Inferior parietal cortex (tissue), 1 donor: ENCODE data around the gene GSTM5.
"Not testable (repeated sequence)": the region's sequence is repeated elsewhere in the genome, so short reads cannot be mapped to it uniquely, and the experiment has no call there.

Source experiments
- DNase-seq: peaks from one replicate; pipeline ENCODE4 v3.0.0-alpha.2; 2016; ENCODE audit errors: extremely low spot score

GSTM5 gene

DNA sequence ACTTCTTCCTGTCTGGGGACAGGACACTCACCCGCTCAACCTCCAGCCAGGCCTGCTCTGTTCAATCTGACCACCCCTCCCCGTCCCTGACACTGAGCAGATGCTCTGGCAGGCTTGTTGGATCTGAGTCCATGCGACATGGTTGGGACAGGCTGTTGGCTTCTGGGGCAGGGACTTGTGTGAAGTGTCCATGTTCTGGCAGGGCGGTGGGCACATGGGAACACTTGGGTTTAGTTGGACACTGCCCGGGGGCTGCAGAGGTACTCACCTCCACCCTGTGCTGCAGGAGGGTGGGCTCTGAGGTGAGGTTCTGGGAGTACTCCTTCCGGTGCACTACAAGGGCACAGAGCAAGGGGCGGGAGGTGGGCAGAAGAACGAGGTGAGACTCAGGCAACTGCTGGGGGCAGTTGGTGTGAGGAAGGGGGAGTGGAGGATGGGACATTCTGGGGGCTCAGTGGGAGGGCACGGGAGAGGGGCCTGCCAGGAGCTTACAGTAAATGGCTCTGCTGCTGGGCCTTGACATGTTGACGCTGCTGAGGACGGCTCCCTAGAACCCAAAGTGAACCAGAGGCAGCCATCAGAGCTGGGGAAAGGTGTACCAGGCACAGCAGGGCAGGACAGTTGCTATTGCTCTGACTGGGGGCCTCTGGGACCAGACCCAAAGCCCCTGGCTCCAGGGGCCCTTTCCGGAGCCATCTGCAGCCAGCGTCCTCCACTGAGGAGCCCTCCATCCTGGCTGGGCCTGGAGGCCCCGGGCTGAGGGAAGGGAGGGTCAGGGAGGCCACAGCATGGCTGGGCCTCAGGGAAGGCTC, 49.4 kb downstream of the GSTM5 start:
- no peak for DNase-seq

DNA sequence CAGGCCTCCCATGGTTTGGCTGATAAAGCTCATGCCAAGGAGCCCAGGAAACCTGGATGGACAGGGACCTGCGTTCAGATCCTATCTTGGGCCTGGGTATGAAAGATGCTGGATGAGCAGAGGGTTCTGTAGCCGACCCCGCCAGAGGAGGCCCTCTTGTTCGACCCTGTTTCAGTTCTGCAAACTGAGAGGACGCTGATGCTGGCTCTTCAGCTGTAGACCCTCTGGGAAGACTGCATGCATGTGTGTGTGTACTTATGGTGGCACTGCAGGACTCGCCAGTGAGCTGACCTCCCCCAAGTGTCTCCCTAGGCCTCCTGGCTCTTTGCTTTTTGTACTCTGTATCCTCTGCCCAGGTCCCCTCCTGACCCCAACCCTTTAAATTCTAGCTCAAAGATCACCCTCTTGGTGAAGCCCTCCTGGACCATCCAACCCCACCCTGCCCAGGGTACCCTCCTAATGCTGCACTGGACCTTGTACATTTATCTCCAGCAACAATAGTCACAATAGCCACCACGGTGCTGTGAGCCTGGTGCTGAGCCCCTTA, 50.1 kb downstream of the GSTM5 start:
- DNase-seq, result no peak

DNA sequence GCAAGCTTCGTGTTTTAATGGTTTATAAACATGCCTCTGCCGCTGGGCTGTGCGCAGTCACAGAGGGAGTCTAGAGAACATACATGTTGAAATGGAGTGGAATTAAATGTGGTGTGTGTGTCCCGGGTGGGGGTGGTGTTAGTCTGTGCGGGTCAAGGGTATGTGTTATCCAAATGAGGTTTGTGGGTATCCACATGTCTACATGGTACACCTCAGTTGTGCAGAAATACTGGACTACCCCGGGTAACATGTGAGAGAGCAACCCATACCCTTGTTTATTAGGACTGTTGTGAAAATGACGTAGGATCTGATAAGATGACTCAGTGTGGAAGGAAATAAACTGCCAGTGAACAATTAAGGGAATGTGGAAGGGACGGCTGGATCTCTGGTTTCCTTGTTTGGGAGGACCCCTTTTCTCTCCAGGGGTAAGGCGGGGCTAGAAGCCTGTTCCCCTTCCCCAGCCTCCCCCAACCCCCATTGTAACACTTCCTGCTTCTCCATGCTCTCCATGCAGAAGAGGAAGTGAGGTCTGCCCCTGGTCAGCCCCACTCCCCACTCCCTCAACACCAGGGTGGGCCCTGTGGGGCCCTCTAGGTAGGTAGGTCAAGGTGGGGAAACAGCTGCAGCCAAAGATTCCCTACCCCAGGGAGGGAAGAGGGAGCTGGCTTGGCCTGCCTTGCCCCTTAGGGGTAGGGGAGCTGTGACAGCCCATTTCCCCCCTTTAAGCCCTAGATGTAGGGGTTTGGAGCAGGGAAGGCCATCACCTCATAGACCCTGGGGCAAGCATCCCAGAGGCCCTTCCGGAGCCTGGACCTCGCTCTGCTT, 51.0 kb downstream of the GSTM5 start:
- no peak for DNase-seq

DNA sequence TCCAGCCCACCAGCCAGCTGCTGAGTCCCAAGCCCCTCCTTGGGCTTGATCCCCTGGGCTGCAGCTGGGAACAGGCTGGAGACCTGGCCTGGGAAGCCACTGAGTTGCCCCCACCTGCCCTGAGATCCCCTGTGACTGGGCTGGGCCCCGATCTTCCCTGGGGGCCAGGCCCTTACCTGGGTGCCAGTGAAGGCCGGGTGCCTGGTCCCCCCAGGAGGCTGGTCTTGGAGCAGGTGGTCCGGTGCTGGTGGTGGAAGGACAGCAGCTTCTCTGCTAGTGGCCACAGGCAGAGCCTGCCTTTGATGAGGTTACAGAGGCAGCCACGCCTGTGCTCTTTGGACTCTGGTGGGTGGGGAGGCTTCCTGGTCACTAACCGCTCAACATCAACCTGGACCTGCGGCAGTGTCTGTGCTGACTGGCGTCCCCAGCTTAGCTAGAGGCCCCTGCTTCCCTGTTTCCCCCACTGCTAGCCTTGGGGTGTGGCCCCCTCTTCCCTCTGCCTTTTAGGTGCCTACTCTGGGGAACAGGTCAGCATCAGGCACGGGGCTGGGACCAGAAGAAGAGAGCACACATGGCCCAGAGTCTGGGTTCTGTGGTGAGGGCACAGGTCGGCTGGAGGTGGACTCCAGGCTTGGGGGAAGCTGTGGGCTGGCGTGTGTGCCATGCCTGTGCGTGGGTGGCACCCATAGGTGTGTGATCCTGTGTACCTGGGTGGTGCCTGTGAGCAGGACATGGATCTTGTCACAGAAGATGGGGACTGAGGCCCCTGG, 51.8 kb downstream of the GSTM5 start, which contains the start of gene EPS8L3:
TSS of gene EPS8L3 (minus strand) at position 278 of the 770 bp plus-strand sequence. CDS start 2,174 bp downstream, outside the sequence.
- no peak for DNase-seq

DNA sequence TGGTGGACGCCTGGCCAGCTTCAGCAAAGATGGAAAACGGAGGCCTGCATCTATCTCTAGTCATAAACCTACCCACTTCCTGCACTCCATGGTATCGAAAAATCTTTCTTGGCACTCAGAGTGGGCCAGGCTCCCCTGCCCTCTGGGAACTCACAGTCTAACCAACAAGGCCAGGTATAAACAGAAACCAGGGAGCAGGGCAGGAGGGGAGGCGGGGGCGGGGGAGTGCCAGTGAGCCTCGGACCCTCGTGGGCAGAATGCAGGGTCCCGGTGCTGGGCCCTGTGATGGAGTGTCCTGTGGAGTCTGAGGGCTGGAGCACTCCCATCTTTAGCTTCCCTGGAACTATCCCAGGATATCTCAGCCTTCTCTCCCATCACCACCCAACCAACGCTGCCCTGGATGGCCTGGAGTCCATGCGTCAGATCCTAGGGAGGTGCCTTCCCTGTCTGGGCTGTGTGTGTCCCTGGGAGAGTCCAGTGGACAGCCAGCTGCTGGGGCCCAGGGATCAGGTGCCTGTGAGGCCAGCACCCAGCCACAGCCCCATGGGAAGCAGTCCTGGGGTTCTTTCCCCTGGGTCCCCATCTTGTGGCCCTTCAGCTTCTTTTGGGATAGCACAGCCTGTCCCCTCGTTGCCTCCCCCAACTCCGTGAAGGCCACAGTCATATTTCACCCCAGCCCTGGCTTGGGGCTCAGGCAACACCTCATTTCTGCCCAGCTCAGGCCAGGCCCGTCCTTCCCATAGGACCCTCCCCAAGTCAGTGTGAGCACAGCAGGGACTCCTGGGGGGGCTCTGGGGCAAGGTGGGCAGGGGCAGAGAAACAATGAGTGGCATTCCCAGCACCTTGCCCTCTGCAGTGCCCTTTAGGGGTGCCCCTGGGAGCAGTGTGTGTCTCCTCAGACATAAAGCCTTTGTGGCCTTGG, 52.8 kb downstream of the GSTM5 start:
- DNase-seq, result no peak

DNA sequence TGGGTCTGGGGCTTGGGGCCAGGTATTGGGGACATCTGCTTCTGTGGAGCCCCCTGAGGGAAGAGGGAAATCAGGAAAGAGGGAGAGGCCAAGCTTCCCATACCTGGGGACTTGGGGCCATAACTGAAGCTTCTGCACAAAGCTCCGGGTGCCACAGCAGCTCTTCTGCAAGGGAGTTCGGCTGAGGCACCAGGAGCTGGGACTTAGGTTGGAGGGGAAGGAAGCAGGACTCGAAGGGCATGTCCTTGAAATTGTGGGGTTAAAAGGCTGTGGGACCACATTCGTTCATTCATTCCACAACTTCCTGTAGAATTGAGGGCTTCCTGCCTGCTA, 53.4 kb downstream of the GSTM5 start:
- DNase-seq, result no peak

DNA sequence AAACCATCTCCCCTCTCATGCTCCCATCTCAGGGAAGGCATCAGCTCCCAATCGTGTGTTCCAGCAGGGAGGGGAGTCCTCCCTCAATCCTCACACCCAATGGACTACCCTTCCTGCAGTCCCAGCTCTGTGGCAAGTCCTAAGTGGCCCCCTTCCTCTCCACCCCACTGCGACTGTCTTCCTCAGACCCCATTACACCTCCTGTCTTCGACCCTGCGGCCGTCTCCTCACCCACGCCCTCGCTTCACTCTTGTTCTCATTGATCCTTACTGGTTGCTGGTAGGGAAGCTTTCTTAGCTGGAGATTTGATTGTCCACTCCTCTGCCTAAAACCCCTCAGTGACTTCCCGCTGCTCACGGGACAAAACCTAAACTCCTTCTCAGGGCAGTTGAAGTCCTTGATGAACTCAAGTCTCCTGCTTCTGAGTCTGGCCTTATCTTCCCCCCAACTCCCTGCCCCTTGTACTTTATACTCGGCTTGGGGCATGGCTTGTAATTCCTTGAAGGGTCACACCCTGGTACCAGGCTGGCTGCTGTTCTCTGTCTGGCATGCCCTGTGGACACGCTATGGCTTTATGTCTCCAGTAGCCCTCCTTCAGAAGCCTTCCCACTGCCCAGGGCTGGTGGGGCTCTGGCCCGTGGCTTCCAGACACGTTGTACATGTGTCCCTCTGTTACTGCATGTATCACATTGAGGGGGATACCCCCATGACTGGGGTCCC, 54.0 kb downstream of the GSTM5 start:
- no peak for DNase-seq

DNA sequence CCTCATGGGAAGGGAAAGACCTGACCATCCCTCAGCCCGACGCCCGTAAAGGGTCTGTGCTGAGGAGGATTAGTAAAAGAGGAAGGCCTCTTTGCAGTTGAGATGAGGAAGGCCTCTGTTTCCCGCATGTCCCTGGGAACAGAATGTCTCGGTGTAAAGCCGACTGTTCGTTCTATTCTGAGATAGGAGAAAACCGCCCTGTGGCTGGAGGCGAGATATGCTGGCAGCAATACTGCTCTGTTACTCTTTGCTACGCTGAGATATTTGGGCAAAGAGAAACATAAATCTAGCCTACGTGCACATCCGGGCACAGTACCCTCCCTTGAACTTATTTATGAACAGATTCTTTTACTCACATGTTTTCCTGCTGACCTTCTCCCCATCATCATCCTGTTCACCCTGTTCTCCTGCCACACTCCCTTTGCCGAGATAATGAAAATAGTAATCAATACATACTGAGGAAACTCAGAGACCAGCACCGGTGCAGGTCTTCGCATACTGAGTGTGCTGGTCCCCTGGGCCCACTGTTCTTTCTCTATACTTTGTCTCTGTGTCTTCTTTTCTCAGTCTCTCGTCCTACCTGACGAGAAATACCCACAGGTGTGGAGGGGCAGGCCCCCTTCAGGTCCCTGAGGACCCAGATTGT, 55.1 kb downstream of the GSTM5 start:
- not testable (repeated sequence) for DNase-seq
